ENCODE results near the gene IL1RL1. TPM values are rescaled to one million over a fixed set of nuclear protein-coding genes. Genes with fewer than 3 reads are reported as not detected.

IL1RL1 gene
- total RNA-seq, 1 donor from 2014 or later: 1.3 TPM

GRCh38 chr2:102392942-102393341, 81.6 kb downstream of the IL1RL1 start:
- ATAC-seq (ENCODE audit: poor library complexity): no peak
- intact Hi-C loops (cut with DNase I): no loop called here
- DNase-seq: no peak

- intact Hi-C loops (cut with DNase I): no loop called here
- DNase-seq: no peak
- no peak for ATAC-seq (ENCODE audit: poor library complexity)
Observed at GRCh38 chr2:102396012-102396411, 84.6 kb downstream of the IL1RL1 start.

GRCh38 chr2:102397209-102397608, 85.8 kb downstream of the IL1RL1 start:
- intact Hi-C loops (cut with DNase I): no loop called here
- DNase-seq (no peak), ATAC-seq (ENCODE audit: poor library complexity) (no peak)

- ATAC-seq (ENCODE audit: poor library complexity): no peak
- intact Hi-C loops (cut with DNase I): no loop called here
- no peak for DNase-seq
Observed at GRCh38 chr2:102399499-102400141, 88.3 kb downstream of the IL1RL1 start.

GRCh38 chr2:102401456-102401855, 90.1 kb downstream of the IL1RL1 start:
- no peak for ATAC-seq (ENCODE audit: poor library complexity)

More at GRCh38 chr2:102401456-102401855, 90.1 kb downstream of the IL1RL1 start:
- DNase-seq: no peak
- intact Hi-C loops (cut with DNase I): no loop called here

Other genes starting within 250 kb of the IL1RL1 start
- 21.1 TPM for gene IL1R1, start 168.8 kb upstream of the IL1RL1 start, total RNA-seq
- gene IL1RL2, start 124.5 kb upstream of the IL1RL1 start, total RNA-seq: not detected
- gene IL18R1, start 44.2 kb downstream of the IL1RL1 start, total RNA-seq: 0.67 TPM
- 0.30 TPM for gene IL18RAP, start 111.6 kb downstream of the IL1RL1 start, total RNA-seq
- gene SLC9A4, start 161.7 kb downstream of the IL1RL1 start, total RNA-seq: not detected